GM04503 (cell line): ENCODE results near the gene BHLHE23.
"Not testable (repeated sequence)": the region's sequence is repeated elsewhere in the genome, so short reads cannot be mapped to it uniquely, and the experiment has no call there.

Experiments
- DNase-seq: peaks from one replicate; pipeline ENCODE4 v3.0.0-alpha.2; 2012; ENCODE audit warnings: low read depth

The BHLHE23 gene

DNA sequence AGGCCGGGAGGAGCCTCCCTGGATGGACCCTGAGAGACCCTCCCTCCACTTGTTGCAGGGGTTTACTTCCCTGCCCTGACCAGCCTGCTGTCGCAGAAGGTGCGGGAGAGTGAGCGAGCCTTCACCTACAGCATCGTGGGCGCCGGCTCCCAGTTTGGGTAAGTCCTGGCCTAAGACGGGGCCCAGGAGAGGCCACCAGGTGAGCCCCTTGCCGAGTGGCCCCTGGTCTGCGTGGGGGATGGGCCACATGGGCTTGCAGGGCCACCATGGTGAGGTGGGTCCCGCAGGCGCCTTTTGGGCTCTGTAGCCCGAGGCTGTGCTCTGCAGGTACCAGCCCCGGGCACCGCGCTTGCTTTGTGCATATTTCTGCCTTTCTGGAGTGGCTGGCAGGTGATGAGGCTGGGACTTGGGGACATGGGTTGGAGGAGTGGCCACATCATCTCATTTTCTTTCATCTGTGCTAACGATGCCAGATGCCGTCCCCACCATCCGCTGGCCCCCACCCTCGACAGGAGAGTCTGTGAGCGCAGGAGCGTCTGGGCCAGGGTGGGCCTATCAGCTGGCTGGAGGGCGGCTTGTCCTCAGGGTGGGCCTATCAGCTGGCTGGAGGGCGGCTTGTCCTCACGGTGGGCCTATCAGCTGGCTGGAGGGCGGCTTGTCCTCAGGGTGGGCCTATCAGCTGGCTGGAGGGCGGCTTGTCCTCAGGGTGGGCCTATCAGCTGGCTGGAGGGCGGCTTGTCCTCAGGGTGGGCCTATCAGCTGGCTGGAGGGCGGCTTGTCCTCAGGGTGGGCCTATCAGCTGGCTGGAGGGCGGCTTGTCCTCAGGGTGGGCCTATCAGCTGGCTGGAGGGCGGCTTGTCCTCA lies 46.1 kb downstream of the BHLHE23 start:
- not testable (repeated sequence) for DNase-seq

DNA sequence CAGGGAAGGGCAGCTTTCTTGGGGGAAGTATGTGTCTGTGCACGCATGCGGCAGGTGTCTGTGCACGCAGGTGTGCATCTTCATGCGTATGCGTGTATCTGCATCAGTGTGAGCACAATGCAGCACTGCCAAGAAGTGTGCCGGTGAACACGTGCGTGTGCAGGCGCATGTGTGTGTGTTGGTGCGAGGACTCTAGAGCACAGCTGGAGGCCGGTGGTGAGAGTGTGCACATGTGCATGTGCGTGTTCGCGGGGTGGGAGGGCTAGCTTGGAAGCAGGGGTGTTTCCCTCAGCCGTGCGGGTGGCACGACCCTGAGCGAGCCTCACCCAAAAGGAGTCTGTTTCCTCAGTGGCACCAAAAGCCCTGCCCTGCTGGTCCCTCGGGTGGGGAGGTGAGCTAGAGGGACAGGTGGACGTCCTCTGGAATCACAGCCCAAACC lies 46.7 kb downstream of the BHLHE23 start:
- no peak for DNase-seq

DNA sequence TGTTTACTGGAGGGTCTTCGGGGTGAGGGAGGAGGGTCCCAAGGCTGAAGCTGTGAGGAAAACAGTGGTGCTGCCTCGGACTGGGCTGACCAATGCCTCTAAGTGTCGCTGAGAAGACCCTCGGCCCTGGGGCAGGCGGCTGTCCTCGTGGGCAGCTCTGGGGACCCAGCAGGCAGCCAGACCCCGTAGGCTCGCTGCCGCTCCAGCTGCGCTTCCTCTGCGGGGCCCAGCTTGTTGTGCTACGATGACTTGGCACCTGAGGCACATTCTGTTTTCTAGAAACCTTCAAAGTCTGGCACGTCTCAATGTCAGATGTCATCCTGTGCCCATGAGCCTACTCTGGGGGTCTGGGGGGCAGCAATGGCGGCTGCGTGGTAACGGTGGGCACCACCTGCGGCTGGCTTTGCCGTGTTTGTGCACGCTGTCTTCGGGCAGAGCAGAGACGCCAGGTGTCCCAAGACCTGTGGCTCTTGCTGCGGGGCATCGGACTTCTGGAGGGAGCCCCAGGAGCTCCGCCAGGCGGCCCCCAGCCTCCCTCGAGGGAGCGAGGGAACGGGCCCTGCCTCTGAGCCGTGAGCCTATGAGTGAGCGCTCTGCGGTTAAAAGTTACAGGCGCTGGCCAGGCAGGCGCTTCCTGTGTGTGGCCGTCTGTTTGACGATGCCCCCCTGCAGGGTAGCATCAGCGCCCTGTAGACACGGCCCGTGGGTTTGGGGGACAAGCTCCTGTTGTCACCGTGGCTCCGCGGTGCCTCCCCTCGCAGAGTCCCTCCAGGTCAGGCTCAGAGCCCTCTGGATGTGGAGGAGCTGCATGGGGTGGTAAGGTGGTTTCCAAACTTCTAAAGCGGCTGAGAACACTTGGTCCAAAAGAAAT lies 47.4 kb downstream of the BHLHE23 start:
- no peak for DNase-seq

DNA sequence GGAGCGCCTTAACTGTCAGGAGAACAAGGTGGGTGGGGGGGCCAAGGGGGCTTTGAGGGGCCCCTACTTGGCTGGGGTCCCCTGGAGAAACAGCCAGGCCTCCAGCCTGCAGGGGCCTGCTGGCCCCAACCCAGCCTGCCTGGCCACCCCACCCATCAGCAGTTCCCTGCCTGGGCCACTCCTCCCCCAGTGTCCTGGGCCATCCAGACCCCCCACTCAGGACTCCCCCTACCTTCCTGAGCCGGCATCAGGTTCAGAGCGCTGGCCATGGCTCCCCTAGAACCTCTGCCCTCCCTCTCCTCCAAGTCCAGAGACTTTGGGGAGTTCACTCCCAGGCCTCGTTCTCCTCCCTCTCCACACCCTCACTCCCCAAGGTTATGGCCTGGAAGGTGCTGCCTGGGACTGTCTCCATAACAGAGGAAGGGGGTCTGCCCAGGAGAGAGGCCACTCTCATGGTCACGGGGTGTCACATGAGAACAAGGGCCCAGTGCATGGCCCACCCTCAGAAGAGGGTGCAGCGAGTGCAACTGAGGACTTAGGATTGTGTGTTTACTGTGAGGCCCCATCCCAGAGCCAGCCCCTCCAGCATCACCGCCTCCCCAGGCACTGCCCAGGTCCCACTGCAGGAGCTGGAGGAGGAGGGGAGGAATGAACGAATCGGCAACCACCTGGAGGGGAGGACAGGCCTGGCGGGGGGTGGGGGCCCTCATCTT lies 48.2 kb downstream of the BHLHE23 start:
- no peak for DNase-seq

DNA sequence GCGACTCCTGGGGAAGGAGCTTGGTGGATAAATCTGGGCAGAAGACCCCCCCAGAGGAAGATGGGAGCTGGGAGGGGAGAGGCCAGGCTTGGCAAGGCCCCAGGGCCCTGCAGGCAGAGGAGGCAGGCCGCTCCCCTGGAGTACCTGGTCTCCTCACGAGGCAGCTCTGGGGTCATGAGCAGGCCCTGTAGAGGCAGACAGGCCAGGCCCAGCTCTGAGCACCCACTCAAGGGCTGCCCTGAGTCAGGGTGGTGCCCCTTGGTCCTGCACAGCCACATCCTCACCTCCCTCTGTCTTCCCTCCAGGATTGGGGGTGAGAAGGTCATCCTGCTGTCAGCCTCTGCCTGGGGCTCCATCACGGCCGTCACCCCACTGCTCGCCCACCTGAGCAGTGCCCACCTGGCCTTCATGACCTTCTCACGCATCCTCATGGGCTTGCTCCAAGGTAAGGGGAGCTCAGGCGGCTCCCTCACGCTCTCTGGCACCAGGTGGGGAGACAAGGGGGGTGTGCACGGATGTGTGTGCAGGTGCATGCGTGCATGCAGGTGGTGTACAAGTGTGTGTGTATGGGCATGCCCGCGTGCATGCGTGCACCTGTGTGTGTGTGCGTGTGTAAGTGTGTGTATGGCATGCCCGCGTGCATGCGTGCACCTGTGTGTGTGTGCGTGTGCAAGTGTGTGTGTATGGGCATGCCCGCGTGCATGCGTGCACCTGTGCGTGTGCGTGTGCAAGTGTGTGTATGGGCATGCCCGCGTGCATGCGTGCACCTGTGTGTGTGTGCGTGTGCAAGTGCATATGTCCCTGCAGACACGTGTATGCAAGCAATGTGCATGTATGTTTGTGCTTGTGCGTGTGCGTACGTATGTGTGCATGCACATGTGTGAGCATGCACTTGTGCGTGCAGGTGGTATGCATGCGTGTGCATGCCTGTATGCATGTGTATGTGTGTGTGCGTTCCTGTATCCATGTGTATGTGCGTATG lies 49.3 kb downstream of the BHLHE23 start:
- no peak for DNase-seq

DNA sequence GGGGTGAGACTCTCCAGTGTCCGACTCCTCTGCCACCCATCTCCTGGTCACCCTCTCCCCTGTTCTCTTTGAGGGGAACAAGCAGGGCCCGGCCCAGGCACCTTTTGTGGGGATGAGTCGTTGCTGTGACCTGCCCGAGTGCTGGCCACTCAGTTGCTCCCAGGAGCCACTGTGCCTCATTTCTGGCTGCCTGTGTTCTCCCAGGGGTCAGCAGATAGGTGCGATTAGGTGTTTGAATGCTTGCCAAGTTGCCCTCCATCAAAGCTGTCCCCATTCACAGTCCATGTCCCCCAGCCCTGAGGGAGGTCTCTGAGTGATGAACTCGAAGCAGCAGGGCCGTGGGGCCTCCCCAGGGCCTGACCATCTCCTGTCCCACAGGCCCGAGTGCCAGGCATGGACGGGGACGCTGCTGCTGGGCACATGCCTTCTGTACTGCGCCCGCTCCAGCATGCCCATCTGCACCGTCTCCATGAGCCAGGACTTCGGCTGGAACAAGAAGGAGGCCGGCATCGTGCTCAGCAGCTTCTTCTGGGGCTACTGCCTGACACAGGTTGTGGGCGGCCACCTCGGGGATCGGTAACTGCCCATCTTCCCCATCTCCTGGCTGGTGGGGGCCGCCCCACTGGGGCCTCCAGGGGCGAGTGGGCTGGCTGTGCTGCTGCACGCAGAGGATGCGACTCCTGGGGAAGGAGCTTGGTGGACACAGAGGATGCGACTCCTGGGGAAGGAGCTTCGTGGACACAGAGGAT lies 50.2 kb downstream of the BHLHE23 start:
- DNase-seq = no peak
